HG02840 (cell line): Measurements from ENCODE around the gene C2CD4C.
"Not testable (repeated sequence)": the region's sequence is repeated elsewhere in the genome, so short reads cannot be mapped to it uniquely, and the experiment has no call there.

Experiments used
- ATAC-seq: cut with Tn5 transposase; IDR thresholded peaks from one replicate; pipeline ENCODE4 v1.9.1; 2021; ENCODE audit warnings: mild to moderate bottlenecking, moderate library complexity, moderate number of reproducible peaks; ENCODE audit not compliant: unreplicated experiment, low FRiP score

C2CD4C gene

DNA sequence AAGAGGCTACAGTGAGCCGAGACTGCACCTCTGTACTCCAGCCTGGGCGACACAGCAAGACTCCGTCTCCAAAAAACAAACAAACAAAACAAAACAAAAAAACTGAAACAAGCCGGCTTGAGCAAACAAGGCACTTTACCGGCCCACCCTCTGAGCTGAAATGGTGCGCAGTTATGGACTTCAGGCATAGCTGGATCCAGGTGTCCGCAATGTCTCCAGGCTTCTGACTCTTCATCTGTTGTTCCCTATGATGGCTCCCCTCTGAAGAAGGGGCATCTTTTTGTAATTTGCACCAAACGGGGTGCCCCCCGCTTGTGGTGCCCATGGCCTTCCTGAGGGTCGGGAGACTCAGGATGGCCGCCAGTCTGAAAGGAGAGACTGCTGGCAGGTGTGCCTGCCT, 6.2 kb downstream of the C2CD4C start:
- ATAC-seq, result no peak

GRCh38 chr19:401866-402511, 7.0 kb downstream of the C2CD4C start:
- no peak for ATAC-seq

- no peak for ATAC-seq
Observed at GRCh38 chr19:400976-401865, 7.7 kb downstream of the C2CD4C start.

- no peak for ATAC-seq
Observed at GRCh38 chr19:399370-399769, 9.6 kb downstream of the C2CD4C start.

DNA sequence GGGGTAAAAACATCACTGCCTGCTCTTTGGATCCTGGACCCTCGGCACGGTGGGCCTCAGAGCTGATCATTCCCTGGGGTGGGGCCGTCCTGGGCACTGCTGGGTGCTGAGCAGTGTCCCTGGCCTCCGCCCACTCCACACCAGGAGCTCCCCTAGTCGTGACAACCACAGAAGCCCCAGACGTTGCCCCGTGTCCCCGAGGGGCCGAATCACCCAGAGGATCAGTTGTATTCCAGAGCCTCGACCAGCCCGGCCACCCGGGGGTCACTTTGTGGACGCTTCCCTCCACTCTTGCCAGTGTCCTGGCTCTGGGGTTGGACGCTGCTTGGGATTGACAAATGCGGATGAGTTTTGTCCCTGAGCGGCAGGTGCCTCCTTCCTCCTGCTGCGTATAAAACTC, 10.2 kb downstream of the C2CD4C start:
- no peak for ATAC-seq

- no peak for ATAC-seq
Observed at GRCh38 chr19:397941-398706, 10.8 kb downstream of the C2CD4C start.

- ATAC-seq, result no peak
Observed at GRCh38 chr19:397321-397720, 11.6 kb downstream of the C2CD4C start.

GRCh38 chr19:395467-395866, 13.5 kb downstream of the C2CD4C start:
- no peak for ATAC-seq

DNA sequence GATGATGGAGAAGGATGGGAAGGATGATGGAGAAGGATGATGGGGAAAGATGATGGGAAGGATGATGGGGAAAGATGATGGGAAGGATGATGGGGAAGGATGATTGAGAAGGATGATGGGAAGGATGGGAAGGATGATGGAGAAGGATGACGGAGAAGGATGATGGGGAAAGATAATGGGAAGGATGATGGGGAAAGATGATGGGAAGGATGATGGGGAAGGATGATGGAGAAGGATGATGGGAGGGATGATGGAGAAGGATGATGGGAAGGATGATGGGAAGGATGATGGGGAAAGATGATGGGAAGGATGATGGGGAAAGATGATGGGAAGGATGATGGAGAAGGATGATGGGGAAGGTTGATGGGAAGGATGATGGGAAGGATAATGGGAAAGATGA, 14.1 kb downstream of the C2CD4C start:
- ATAC-seq, result not testable (repeated sequence)

- not testable (repeated sequence) for ATAC-seq
Observed at GRCh38 chr19:393560-393959, 15.4 kb downstream of the C2CD4C start.

- ATAC-seq, result no peak
Observed at GRCh38 chr19:392375-392970, 16.5 kb downstream of the C2CD4C start.

GRCh38 chr19:391726-392374, 17.1 kb downstream of the C2CD4C start:
- no peak for ATAC-seq

DNA sequence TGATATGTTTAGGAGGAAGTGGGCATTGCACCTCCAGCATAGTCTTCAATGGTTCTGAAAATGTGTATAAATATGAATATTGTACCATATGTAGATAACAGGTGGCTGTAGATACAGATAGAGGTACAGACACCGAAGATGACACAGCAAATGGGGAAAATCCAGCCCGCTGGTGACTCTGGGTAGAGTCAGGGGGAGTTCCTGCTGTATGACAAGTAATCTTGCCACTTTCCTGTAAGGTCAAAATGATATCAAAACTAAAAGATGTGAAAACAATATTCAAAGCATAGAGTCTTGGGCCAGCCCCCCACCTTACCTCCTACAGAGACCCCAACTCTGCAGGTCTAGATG, 17.8 kb downstream of the C2CD4C start:
- ATAC-seq, result no peak

GRCh38 chr19:390386-391206, 18.4 kb downstream of the C2CD4C start:
- ATAC-seq, result no peak

GRCh38 chr19:389935-390289, 19.0 kb downstream of the C2CD4C start:
- no peak for ATAC-seq

GRCh38 chr19:389255-389934, 19.6 kb downstream of the C2CD4C start:
- no peak for ATAC-seq

DNA sequence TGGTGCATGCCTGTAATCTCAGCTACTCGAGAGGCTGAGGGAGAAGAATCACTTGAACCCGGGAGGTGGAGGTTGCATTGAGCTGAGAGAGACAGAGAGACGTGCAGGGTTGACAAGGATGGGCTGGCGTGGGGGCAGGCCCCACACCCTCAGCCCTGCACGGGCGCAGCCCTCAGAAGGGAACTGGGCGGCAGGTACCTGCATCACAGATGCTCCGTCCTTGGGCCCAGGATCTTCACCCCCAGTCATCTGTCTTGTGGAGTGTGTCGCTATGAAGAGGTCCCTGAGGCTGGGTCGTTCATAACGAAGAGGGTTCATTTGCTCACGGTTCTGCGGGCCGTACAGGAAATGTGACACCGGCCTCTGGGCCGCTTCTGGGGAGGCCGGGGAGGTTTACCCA, 20.3 kb downstream of the C2CD4C start:
- no peak for ATAC-seq

- no peak for ATAC-seq
Observed at GRCh38 chr19:387777-388176, 21.2 kb downstream of the C2CD4C start.
